Dedifferentiated amniotic fluid mesenchymal stem cell (primary cell): ENCODE measurements around the gene PRF1.
A peak's percentile ranks its signal among the peaks of the same experiment; 100 is the strongest.

Source experiments
- DNase-seq: peaks from one replicate; pipeline ENCODE4 v3.0.0-alpha.2; 2016; ENCODE audit errors: extremely low spot score

Gene PRF1

DNA sequence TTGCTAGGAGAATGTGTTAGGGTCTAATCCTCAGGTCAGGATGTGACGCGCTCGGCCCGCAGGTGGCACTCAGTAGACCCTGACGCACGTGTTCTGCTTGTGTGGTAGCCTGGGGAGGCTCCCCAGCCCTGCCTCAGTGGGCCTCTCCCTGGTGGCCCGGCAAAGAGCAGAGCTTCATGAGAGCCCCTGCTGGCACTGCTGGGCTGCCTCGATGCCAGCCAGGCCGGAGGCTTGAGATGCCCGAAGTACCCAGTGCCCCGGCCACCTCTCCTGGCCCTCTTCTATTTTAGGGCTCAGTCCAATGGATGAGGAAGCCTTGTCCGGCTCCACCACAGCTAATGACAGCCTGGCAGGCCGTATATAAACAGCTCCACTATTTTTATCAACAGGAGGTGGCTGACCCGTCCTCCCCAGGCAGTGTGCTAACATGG, 42.0 kb downstream of the PRF1 start:
- DNase-seq, result no peak

DNA sequence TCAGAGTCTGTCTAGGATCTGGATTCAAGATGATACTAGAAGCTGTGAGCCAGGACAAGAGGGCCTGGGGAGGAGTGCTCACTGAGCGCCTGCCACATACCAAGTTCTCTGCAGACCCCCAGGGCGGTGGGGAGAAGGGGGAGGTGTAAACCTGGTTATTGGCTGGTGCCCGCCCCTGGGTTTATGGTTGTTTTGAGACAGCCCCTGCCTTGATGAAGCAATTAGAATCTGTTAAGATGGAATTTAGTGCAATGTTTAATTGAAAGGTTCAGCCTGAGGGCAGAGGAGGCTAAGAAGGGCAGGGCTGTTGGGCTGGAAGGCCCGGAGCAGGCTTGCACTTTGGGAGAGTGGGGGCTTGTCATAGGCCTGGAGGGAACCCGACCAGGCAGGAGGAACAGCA, 42.7 kb downstream of the PRF1 start:
- no peak for DNase-seq

DNA sequence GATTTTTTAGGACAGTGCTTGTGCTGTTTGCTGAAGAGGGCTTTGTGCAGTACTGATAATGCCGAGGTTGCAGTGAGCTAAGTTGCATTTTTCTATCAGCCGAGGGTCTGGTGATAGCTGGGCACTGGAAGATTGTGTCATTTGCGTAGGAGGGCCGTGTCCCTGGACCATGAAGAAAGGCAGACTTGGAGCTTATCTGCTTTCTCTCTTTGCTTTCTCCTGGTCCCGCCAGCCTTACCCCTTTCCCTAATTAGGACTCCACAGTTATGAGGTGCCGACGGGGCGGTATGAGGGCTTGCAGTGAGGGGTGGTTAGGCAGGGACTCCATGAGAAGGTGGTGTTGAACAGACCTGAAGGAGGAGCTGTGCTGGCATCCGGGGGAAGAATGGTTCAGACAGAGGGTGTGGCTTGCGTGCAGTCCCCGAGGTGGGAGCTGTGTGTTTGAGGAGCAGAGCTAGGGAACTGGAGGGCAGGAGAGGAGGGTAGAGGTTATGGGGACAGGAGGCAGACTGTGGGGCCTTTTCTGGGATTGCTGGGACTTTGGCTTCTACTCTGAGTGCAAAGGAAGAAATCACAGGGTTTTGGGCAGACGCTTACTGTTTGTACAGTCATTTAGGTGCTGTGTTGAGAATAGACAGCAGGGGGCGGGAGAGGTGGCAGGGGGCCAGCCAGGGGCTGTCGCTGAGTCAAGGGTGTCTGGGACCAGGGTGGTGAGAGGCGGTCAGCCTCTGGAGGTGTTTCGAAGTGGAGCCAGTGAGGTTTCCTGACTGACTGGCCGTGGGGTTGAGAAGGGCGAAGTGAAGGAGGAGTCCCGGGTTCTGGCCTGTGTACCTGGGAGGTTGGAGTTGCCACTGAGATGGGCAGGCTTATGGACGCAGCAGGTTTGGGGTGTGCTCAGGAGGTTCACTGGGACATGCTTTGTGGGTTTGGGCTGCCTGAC, 43.4 kb downstream of the PRF1 start:
- no peak for DNase-seq

DNA sequence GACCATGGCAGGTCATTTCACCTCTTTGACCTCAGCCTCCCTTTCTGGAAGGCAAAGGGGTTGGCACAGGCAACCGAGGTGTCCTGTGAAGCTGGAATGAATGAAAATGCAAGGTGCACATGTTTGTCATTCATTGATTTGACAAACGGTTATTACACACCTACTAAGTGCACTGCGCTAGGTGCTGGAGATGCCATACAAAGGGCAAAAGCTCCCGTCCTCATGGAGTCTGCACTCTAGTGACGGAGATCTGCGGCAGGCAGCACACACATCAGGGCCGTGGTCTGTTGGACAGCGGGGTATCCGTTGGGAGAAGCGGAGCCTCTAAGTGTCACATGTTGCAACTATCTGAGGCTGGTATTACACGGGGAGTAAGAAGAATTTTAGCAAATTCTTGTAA, 44.2 kb downstream of the PRF1 start:
- no peak for DNase-seq

DNA sequence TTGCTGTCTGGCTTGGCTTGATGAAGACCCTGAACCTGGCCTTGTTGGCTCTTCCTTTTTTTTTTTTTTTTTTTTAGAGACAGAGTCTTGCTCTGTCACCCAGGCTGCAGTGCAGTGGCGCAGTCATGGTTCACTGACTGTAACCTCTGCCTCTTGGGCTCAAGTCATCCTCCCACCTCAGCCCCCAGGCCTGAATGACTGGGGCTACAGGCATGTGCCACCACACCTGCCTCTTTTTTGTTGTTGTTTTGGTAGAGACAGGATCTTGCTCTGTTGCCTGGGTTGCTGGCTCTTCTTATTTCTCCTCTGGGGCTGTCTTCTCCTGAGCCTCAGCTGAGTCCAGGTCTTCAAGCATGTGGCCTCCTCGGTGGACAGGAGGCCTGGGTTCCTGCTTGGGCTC, 44.7 kb downstream of the PRF1 start:
- DNase-seq, result no peak

DNA sequence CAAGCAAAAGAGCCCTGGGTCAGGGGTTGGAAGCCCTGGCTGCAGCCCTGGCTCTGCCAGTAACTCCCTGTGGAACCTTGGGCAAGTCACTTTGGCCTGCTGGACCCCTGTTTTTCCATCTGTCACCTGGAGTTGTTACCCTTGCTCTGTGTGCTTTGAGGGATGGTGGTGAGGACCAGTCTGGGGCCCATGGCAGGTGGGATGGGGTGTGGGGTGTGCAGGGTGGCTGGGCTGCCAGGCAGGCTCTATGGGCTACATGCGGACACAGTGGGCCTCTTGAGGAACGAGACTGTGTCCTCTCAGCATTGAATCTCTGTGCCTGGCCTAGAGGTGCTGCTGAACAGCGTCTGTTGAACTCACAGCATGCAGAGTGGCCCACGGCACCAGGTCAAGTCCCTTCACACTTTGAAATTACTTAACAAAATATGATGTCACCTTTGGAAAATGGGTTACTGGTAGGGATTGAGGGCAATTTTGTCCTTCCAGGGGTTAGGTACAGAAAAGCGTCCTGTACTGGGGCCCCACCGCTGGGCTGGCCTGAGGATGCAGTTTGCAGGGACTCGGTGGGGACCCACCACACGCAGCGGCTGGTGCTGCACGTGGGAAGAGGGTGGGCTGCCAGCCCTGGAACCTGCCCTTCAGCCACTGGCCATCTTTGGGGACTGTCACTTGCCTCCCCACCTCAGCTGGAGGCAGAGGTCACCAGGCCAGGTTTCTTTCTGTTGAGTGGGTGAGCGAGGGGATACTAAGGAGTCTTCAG, 45.3 kb downstream of the PRF1 start:
- DNase-seq, result no peak

DNA sequence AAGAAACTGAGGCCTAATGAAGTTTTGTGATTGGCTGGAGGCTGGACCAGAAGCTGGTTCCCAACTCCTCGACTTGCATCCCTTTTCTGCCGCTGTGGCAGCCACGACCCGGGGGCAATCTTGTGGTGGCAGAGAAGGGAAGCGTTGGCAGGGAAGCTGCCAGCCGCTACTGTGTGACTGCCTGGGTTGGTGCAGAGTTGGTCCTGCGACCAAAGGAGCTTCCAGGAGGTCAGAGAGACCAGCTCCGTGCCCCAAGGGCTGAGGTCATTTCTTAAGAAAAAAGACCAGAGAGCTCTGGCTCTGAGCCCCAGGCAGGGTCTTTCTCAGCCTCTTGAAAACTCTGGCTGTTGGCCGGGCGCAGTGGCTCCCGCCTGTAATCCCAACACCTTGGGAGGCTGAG, 47.2 kb downstream of the PRF1 start:
- DNase-seq, result no peak

DNA sequence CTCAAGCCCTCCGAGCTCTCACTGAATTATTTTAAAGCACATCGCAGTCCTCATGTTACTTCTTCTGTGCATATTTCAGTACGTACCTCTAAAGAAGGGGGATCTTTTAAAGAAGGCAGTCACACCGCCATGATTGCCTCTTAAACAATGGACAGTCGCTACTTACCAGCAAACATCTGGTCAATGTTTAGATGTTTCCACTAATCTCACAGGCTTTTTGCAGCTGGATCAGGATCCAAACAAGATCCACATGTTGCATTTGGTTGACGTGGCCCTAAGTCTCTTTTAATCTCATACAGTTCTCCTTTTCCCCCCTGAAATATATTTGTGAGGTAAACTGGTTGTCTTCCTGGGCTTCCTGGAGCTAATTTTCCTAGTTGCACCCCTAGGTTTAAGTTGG, 50.0 kb downstream of the PRF1 start:
- DNase-seq, result no peak

DNA sequence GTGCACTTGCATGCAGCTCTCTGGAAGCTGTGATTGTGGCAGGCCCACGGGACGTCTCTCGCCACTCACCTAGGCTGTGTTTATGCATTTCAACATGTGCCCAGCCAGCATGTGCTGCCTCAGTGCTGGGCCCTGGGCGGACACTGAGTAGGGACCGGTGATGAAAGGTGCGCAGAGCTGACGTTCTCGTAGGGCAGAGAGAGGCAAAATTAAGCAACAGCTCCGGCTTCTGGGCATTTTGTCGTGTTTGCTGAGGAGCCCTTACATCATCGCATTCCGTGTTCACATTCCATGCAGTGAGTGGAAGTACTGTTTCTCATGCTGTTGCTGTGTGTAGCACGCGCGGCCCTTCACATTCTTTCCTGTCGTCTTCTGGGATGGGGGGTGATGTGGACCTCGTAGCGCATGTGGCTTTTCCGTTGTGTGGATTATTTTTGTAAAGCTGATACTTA, 50.5 kb downstream of the PRF1 start:
- peak; percentile 93 for DNase-seq

DNA sequence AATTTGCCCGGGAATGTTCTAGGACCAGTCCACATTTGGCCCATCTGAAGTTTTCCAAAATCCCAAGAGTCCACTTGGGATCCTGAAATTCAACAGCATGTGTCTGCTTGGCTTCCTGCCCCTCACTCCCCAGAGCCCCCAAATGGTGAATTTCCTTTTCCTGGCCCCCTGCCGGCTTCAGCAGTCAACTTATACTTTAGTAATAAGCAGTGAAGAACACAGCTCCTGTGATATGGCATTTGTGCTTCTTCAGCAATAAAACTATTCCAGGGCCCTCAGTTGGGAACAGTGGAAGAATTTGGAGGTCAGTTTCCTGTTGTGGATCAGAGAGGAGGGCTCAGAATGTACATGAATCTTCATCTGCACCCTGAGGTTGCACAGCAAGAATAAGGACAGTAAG, 51.1 kb downstream of the PRF1 start:
- DNase-seq, result no peak

DNA sequence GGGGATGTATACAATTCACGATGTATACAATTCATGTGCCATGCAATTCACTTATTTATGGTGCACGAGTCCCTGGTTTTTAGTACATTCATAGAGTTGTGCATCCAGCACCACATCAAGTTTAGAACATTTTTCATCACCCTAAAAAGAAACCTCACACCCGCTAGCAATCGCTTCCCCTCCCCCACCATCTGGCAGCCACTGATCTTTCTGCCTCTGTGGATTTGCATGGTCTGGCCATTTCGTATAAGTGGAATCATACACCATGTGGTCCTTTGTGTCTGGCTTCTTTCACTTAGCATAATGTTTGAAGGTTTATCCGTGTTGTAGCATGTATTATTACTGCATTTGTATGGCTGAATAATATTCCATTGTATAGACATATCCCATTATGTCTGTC, 52.1 kb downstream of the PRF1 start:
- DNase-seq, result no peak

DNA sequence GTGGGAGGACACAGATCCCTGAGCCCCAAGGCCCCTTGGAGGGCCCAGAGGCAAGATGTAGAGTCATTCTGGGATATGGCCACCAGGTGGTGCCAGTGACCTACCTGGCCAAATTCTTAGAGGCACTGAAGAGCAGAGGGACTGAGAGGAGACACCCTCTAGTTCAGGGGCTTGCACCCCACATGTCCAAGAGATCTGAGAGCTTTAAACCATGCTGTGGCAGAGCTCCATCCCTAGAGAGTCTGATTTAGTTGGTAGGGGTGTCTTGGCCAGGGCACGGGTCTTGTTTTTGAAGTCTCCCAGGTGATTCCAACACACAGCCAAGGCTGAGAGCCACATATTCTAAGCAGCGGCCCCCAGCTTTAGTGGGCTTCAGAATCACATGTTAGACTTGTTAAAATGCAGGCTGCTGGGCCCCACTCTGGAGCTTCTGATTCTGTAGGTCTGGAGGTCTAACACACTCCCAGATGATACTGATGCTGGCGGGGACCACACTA, 52.5 kb downstream of the PRF1 start:
- peak; percentile 54 for DNase-seq

DNA sequence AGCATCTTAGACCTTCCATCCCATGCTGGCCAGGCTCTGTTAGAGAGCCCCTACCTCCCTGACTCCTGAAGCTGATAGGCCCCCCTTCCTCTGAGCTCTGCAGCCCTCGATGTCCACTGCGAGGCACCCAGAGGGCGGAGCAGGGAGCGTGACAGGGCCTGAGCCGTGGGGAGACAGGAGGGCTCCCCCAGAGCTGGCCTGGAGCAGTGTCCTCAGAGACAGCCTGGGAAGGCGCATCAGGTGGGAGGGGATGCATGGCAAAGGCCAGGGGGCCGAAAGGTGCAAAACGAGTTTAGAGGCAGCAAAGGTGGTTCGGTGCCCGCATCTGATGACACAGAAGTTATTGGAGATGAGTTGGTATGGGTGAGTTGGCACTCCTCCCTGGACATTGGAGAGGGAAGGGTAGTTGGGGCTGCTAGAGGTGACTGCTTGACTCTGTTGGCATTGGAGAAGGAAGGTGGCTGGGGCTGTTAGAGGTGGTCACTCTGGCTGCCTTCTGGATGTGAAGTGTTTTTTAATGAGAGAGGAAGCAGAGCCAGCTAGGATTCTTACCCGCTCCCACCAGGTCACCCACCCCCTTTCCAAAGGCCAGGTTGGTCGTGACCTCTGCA, 53.1 kb downstream of the PRF1 start:
- no peak for DNase-seq
